ENCODE data around the gene RAD54L2.
"Not testable (repeated sequence)": the region's sequence is repeated elsewhere in the genome, so short reads cannot be mapped to it uniquely, and the experiment has no call there.

Gene RAD54L2

GRCh38 chr3:51538459-51539290, at the start of gene RAD54L2:
Gene RAD54L2 (plus strand): TSS chr3:51538719. CDS start chr3:51590421, 51,702 bp downstream.
- peak; percentile 33 for DNase-seq

GRCh38 chr3:51498876-51499738, 39.4 kb upstream of the RAD54L2 start:
- DNase-seq = peak; percentile 77

- no peak for DNase-seq
These were observed 37.8 kb upstream of the RAD54L2 start for GRCh38 chr3:51500632-51501131.

GRCh38 chr3:51501833-51502561, 36.5 kb upstream of the RAD54L2 start:
- DNase-seq = peak; percentile 18

- no peak for DNase-seq
These were observed 36.0 kb upstream of the RAD54L2 start for GRCh38 chr3:51502562-51502910.

- DNase-seq = no peak
These were observed 35.5 kb upstream of the RAD54L2 start for GRCh38 chr3:51503007-51503406.

- DNase-seq = no peak
These were observed 30.3 kb upstream of the RAD54L2 start for GRCh38 chr3:51508255-51508654.

GRCh38 chr3:51510996-51511395, 27.5 kb upstream of the RAD54L2 start:
- DNase-seq = no peak

GRCh38 chr3:51514210-51514609, 24.3 kb upstream of the RAD54L2 start:
- DNase-seq = no peak

- no peak for DNase-seq
These were observed 18.7 kb upstream of the RAD54L2 start for GRCh38 chr3:51519848-51520247.

- not testable (repeated sequence) for DNase-seq
These were observed 17.4 kb upstream of the RAD54L2 start for GRCh38 chr3:51520906-51521730.

- DNase-seq = no peak
These were observed 16.1 kb upstream of the RAD54L2 start for GRCh38 chr3:51522273-51522962.

- not testable (repeated sequence) for DNase-seq
These were observed 13.6 kb upstream of the RAD54L2 start for GRCh38 chr3:51524874-51525273.

GRCh38 chr3:51530485-51530884, 8.0 kb upstream of the RAD54L2 start:
- DNase-seq = no peak

GRCh38 chr3:51535146-51536019, 3.1 kb upstream of the RAD54L2 start:
- no peak for DNase-seq

GRCh38 chr3:51537631-51538030, 888 bp upstream of the RAD54L2 start:
- DNase-seq = not testable (repeated sequence)

GRCh38 chr3:51538115-51538458, 432 bp upstream of the RAD54L2 start:
- DNase-seq = no peak

- DNase-seq = no peak
These were observed 897 bp downstream of the RAD54L2 start for GRCh38 chr3:51539291-51539941.

- DNase-seq = not testable (repeated sequence)
These were observed 4.1 kb downstream of the RAD54L2 start for GRCh38 chr3:51542596-51542995.

Measured in NK-92 treated with Interleukin-12 subunit alpha and Interleukin-12 subunit beta, amount 100 ng/mL, for 24 hours (cell line).